ENCODE results near the gene ARID4B.
"Not testable (repeated sequence)": the region's sequence is repeated elsewhere in the genome, so short reads cannot be mapped to it uniquely, and the experiment has no call there.

The ARID4B gene

GRCh38 chr1:235275223-235275622, 52.8 kb downstream of the ARID4B start:
- DNase-seq (ENCODE audit: low read depth in 2 of 3, low spot score in 1 of 3): no peak

- no peak for DNase-seq (ENCODE audit: low read depth in 2 of 3, low spot score in 1 of 3)
Observed at GRCh38 chr1:235272851-235273250, 55.1 kb downstream of the ARID4B start.

- no peak for DNase-seq (ENCODE audit: low read depth in 2 of 3, low spot score in 1 of 3)
Observed at GRCh38 chr1:235270625-235271024, 57.4 kb downstream of the ARID4B start.

GRCh38 chr1:235269990-235270389, 58.0 kb downstream of the ARID4B start:
- not testable (repeated sequence) for DNase-seq (ENCODE audit: low read depth in 2 of 3, low spot score in 1 of 3)

GRCh38 chr1:235268379-235269125, 59.4 kb downstream of the ARID4B start:
- DNase-seq (ENCODE audit: low read depth in 2 of 3, low spot score in 1 of 3): no peak

- no peak for DNase-seq (ENCODE audit: low read depth in 2 of 3, low spot score in 1 of 3)
Observed at GRCh38 chr1:235266967-235267366, 61.0 kb downstream of the ARID4B start.

- no peak for DNase-seq (ENCODE audit: low read depth in 2 of 3, low spot score in 1 of 3)
Observed at GRCh38 chr1:235266325-235266724, 61.7 kb downstream of the ARID4B start.

GRCh38 chr1:235265900-235266299, 62.1 kb downstream of the ARID4B start:
- DNase-seq (ENCODE audit: low read depth in 2 of 3, low spot score in 1 of 3): no peak

GRCh38 chr1:235264327-235264726, 63.7 kb downstream of the ARID4B start:
- DNase-seq (ENCODE audit: low read depth in 2 of 3, low spot score in 1 of 3): no peak

- DNase-seq (ENCODE audit: low read depth in 2 of 3, low spot score in 1 of 3): no peak
Observed at GRCh38 chr1:235262539-235262938, 65.4 kb downstream of the ARID4B start.

GRCh38 chr1:235261243-235261642, 66.7 kb downstream of the ARID4B start:
- no peak for DNase-seq (ENCODE audit: low read depth in 2 of 3, low spot score in 1 of 3)

GRCh38 chr1:235259133-235259778, 68.7 kb downstream of the ARID4B start:
- no peak for DNase-seq (ENCODE audit: low read depth in 2 of 3, low spot score in 1 of 3)

- not testable (repeated sequence) for DNase-seq (ENCODE audit: low read depth in 2 of 3, low spot score in 1 of 3)
Observed at GRCh38 chr1:235258068-235258467, 69.9 kb downstream of the ARID4B start.

GRCh38 chr1:235254721-235255120, 73.3 kb downstream of the ARID4B start:
- no peak for DNase-seq (ENCODE audit: low read depth in 2 of 3, low spot score in 1 of 3)

GRCh38 chr1:235253219-235253962, 74.6 kb downstream of the ARID4B start:
- DNase-seq (ENCODE audit: low read depth in 2 of 3, low spot score in 1 of 3): peak; percentile 27 to 53 (median 42)

- DNase-seq (ENCODE audit: low read depth in 2 of 3, low spot score in 1 of 3): no peak
Observed at GRCh38 chr1:235250430-235250829, 77.5 kb downstream of the ARID4B start.

GRCh38 chr1:235246022-235246948, 81.7 kb downstream of the ARID4B start:
- no peak for DNase-seq (ENCODE audit: low read depth in 2 of 3, low spot score in 1 of 3)

- DNase-seq (ENCODE audit: low read depth in 2 of 3, low spot score in 1 of 3): no peak
Observed at GRCh38 chr1:235244974-235245592, 82.9 kb downstream of the ARID4B start.

GRCh38 chr1:235240960-235241359, 87.0 kb downstream of the ARID4B start:
- no peak for DNase-seq (ENCODE audit: low read depth in 2 of 3, low spot score in 1 of 3)

GRCh38 chr1:235239851-235240250, 88.1 kb downstream of the ARID4B start:
- DNase-seq (ENCODE audit: low read depth in 2 of 3, low spot score in 1 of 3): no peak
